Erythroblast (primary cell): ENCODE data around the gene TSR1.

Experiments used
- GATA1 ChIP-seq: IDR thresholded peaks from 2 replicates; pipeline ENCODE4 v1.6.1; 2011; ENCODE audit warnings: low read depth, mild to moderate bottlenecking, control low read depth, low read length, moderate library complexity
- POLR2A ChIP-seq: IDR thresholded peaks from 2 replicates; pipeline ENCODE4 v1.6.1; 2011; ENCODE audit warnings: mild to moderate bottlenecking, low read length

DNA sequence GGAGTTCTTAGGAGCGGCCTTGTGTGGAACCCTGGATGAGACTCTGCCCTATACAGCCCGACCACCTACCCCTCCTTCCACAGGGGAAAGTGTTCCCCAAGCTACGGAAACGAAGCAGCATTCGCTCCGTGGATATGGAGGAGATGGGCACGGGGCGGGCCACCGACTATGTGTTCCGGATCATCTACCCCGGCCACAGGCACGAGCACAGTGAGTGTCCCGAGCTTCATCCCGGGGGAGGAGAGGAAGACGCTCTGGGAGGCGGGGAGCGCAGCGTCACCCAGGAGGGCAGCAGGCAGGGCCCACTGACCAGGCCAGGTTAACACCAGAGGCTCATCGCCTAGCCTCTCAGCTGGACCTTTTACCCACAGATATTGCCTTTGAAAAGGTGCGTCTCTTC, 28.9 kb upstream of the TSR1 start:
- TF ChIP-seq POLR2A (no peak), GATA1 (no peak)
